GM19025 (cell line): ENCODE results near the gene CCDC159.

Experiments
- ATAC-seq: cut with Tn5 transposase; IDR thresholded peaks from one replicate; pipeline ENCODE4 v1.9.1; 2021; ENCODE audit warnings: mild to moderate bottlenecking, low read depth, moderate library complexity; ENCODE audit not compliant: unreplicated experiment

CCDC159 gene

GRCh38 chr19:11387162-11388034, 41.1 kb downstream of the CCDC159 start:
- ATAC-seq, result no peak

GRCh38 chr19:11390359-11390758, 44.0 kb downstream of the CCDC159 start:
- no peak for ATAC-seq

- no peak for ATAC-seq
Measured at GRCh38 chr19:11390933-11391680, 44.8 kb downstream of the CCDC159 start.

GRCh38 chr19:11397089-11397610, 50.8 kb downstream of the CCDC159 start:
- ATAC-seq, result no peak

GRCh38 chr19:11399667-11400066, 53.3 kb downstream of the CCDC159 start:
- no peak for ATAC-seq

- ATAC-seq, result no peak
Measured at GRCh38 chr19:11400798-11401197, 54.5 kb downstream of the CCDC159 start.

GRCh38 chr19:11401808-11402543, 55.7 kb downstream of the CCDC159 start:
- no peak for ATAC-seq
